Esophagus muscularis mucosa (tissue), 4 donors: ENCODE results near the gene HDGFL2. TPM values are rescaled to one million over a fixed set of nuclear protein-coding genes. Genes with fewer than 3 reads are reported as not detected.

Experiments
- DNase-seq: peaks from one replicate; pipeline ENCODE4 v3.0.0-alpha.2; 2017; ENCODE audit errors: extremely low spot score
- H3K27ac ChIP-seq, 4 donors: fragments of 200-600 bp; sonication (generic); replicated peaks in 1 of 4; 1 replicate in 3 of 4; 2 replicates in 1 of 4; pipeline ENCODE4 v1.5.1; 2016 to 2019; ENCODE audit warnings: mild to moderate bottlenecking in 1 of 4
- H3K27me3 ChIP-seq, 4 donors: fragments of 200-600 bp; sonication (generic); one replicate each; pipeline versions ENCODE4 v1.5.1 to v1.6.0; 2016 to 2019
- H3K36me3 ChIP-seq, 4 donors: fragments of 200-600 bp; sonication (generic); one replicate each; pipeline ENCODE4 v1.5.1; 2016 to 2019
- H3K4me1 ChIP-seq, 4 donors: fragments of 200-600 bp; sonication (generic); one replicate each; pipeline ENCODE4 v1.5.1; 2016 to 2019
- H3K4me3 ChIP-seq, 4 donors: fragments of 200-600 bp; sonication (generic); 1 replicate in 2 of 4; 2 replicates in 2 of 4; pipeline ENCODE4 v1.5.1; 2016 to 2019; ENCODE audit warnings: mild to moderate bottlenecking in 4 of 4, moderate library complexity in 1 of 4
- H3K9me3 ChIP-seq, 4 donors: fragments of 200-600 bp; sonication (generic); 1 replicate in 3 of 4; 2 replicates in 1 of 4; pipeline ENCODE4 v1.5.1; 2016 to 2019
- EP300 ChIP-seq: sonication (generic); formaldehyde crosslinking; IDR thresholded peaks from one replicate; pipeline ENCODE4 v1.6.1; 2017; ENCODE audit warnings: antibody characterized with exemption
- POLR2A ChIP-seq: fragments of 450-650 bp; IDR thresholded peaks from one replicate; pipeline ENCODE4 v1.6.1; 2017; ENCODE audit warnings: antibody characterized with exemption, moderate library complexity, mild to moderate bottlenecking, low read depth
- POLR2AphosphoS5 ChIP-seq, 2 donors: sonication (generic); formaldehyde crosslinking; IDR thresholded peaks; one replicate each; pipeline ENCODE4 v1.6.1; 2017; ENCODE audit warnings: antibody characterized with exemption in 2 of 2
- WGBS: methylation state at CpG from one replicate; pipeline ENCODE4 v1.1.5; 2018; 5-methylcytosine and 5-hydroxymethylcytosine counted together
- intact Hi-C: fragments of 100-400 bp; cut with DNase I; formaldehyde crosslinking; loops from one replicate; pipeline ENCODE4 v1.15.1; 2023
- total RNA-seq, 4 donors: library from RNA; depleted of rRNA; stranded (reverse); fragments of >200 nt; gene quantifications; one replicate each; pipeline versions ENCODE4 v1.1.0 to v1.2.1, GENCODE V29; 2016
- TF ChIP-seq, protein P1 (sequence below), 3 experiments: fragments of 200-600 bp in 2 of 3; fragments of 450-650 bp in 1 of 3; sonication (generic) in 2 of 3; IDR thresholded peaks; one replicate each; pipeline ENCODE4 v1.5.1; 2017 to 2019; ENCODE audit warnings: antibody characterized with exemption in 3 of 3, mild to moderate bottlenecking in 2 of 3, moderate library complexity in 1 of 3

Gene HDGFL2
- total RNA-seq, 4 donors from 2014 or later = 30.5 to 72.3 (median 45.5) TPM

DNA sequence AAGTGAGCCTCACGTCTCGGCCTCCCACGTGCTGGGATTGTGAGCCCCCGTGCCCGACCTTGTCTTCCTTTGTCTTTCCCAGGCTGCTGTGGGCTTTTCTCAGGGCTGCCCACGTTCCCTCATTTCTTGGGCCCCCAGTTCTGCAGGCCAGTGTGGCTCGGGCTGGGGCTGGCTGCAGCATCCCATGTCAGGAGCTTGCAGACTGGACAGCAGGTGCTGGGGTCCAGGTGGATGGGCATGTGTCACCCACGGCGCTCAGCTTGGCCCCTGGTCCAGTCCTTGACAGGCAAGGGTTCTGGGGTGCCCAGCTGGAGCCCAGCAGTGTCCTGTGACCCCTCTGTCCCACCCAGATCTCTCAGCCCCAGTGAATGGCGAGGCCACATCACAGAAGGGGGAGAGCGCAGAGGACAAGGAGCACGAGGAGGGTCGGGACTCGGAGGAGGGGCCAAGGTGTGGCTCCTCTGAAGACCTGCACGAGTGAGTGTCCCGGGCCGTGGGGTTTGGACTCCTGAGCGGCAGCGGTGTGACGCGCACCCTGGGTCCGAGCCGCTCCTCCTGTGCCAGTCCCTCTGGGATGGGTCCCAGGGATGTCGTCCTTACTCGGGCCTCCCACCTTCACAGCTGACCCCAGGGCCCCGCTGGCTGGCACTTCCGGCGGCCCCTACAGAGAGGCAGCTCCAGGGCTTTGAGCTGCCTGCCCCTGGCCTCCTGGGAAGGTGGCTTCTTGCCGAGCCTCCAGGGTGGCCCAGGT is 28.9 kb downstream of the HDGFL2 start:
- H3K4me1 ChIP-seq = peaks cover 0 to 44% (median 21%) of the 10 kb centered on the region in 4 donors
- H3K36me3 ChIP-seq = peaks cover 64 to 100% (median 98%) of the 10 kb centered on the region in 4 donors
- no peaks in the 10 kb centered on the region for H3K27me3 ChIP-seq
- no peak for DNase-seq
- intact Hi-C loops = no loop called here
- peak overlapping the region in 2 of 4 donors; percentile 41 to 65 for H3K27ac ChIP-seq
- 88% methylated on average over 24 of the region's 29 CpGs for WGBS
- no peak overlapping the region for H3K4me3 ChIP-seq
- TF ChIP-seq EP300 (no peak), POLR2AphosphoS5 (IDR thresholded peaks at IDR 0.05) (no peak), POLR2A (no peak)
- TF ChIP-seq, protein P1, sequence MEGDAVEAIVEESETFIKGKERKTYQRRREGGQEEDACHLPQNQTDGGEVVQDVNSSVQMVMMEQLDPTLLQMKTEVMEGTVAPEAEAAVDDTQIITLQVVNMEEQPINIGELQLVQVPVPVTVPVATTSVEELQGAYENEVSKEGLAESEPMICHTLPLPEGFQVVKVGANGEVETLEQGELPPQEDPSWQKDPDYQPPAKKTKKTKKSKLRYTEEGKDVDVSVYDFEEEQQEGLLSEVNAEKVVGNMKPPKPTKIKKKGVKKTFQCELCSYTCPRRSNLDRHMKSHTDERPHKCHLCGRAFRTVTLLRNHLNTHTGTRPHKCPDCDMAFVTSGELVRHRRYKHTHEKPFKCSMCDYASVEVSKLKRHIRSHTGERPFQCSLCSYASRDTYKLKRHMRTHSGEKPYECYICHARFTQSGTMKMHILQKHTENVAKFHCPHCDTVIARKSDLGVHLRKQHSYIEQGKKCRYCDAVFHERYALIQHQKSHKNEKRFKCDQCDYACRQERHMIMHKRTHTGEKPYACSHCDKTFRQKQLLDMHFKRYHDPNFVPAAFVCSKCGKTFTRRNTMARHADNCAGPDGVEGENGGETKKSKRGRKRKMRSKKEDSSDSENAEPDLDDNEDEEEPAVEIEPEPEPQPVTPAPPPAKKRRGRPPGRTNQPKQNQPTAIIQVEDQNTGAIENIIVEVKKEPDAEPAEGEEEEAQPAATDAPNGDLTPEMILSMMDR (IDR thresholded peaks at IDR 0.05) = no peak
- H3K9me3 ChIP-seq = no peaks in the 10 kb centered on the region

DNA sequence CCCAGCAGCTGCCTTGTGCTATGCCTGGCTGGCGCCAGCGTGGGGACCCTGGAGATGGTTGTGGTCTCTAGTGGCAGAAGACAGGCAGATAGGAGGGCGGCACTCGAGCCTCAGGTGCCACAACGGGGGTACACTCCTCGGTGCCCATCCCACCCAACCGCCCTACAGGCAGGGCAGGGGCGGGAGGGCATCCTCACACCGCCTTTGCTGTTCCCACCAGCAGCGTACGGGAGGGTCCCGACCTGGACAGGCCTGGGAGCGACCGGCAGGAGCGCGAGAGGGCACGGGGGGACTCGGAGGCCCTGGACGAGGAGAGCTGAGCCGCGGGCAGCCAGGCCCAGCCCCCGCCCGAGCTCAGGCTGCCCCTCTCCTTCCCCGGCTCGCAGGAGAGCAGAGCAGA is 29.6 kb downstream of the HDGFL2 start:
- intact Hi-C loops = no loop called here

DNA sequence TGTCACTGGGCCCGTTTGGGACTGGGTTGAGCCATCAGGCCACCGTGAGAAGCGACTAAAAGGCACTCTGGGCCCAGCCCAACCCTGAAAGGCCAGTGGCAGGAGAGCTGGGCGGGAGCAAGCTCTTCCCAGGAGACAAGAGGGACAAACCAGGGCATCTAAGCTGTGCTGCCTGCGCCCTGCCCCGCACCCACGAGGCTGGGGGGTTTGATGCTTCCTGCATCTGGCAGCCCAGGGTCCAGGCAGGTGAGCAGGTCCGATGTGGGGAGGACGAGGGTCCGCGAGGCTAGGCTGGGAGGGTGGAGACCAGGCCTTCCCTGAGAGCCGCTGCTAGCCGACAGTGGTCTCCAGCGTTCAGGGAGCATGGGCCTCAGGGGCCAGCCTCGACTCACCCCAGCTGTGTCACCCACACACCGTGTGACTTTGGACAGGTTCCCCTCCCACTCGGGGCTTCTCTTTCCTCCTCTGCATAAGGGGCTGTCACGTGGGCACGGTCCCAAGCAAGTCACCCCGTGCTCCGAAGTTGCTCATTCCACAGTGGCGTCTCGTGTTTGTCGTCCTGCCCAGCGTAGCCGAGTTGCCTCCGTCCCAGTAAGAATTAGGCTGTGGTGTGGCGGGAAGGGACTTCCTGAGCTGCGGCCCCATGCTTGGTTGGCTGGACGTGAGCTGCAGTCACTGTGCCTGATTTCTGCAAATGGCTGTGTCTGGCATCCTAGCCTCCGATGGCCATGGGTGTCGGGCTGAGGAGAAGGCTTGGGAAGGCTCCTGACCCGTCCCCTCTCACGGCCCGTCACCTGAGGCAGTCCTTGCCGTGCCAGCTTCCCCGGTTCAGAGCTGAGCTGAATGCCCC is 30.4 kb downstream of the HDGFL2 start:
- DNase-seq = no peak
- H3K9me3 ChIP-seq = no peaks in the 10 kb centered on the region
- 76% methylated on average over 24 of the region's 37 CpGs for WGBS
- H3K27me3 ChIP-seq = no peaks in the 10 kb centered on the region
- H3K27ac ChIP-seq = peak overlapping the region; percentile 27 to 65 (median 44)
- no peak for TF ChIP-seq EP300
- TF ChIP-seq POLR2A = no peak
- TF ChIP-seq POLR2AphosphoS5 (IDR thresholded peaks at IDR 0.05) = no peak
- H3K4me3 ChIP-seq = no peak overlapping the region
- peaks cover 50 to 100% (median 98%) of the 10 kb centered on the region in 4 donors for H3K36me3 ChIP-seq
- intact Hi-C loops = no loop called here
- H3K4me1 ChIP-seq = peaks cover 0 to 59% (median 29%) of the 10 kb centered on the region in 4 donors

More for the DNA sequence above, 29.6 kb downstream of the HDGFL2 start:
- no peaks in the 10 kb centered on the region for H3K27me3 ChIP-seq
- no peak overlapping the region for H3K4me3 ChIP-seq
- peaks cover 0 to 51% (median 23%) of the 10 kb centered on the region in 4 donors for H3K4me1 ChIP-seq
- WGBS = 78% methylated on average over 16 of the region's 25 CpGs
- no peak for DNase-seq
- no peaks in the 10 kb centered on the region for H3K9me3 ChIP-seq
- TF ChIP-seq EP300 (no peak), POLR2A (no peak), POLR2AphosphoS5 (IDR thresholded peaks at IDR 0.05) (no peak)
- TF ChIP-seq, protein P1 (IDR thresholded peaks at IDR 0.05) = no peak
- H3K27ac ChIP-seq = peak overlapping the region in 2 of 4 donors; percentile 41 to 65
- peaks cover 58 to 100% (median 98%) of the 10 kb centered on the region in 4 donors for H3K36me3 ChIP-seq

DNA sequence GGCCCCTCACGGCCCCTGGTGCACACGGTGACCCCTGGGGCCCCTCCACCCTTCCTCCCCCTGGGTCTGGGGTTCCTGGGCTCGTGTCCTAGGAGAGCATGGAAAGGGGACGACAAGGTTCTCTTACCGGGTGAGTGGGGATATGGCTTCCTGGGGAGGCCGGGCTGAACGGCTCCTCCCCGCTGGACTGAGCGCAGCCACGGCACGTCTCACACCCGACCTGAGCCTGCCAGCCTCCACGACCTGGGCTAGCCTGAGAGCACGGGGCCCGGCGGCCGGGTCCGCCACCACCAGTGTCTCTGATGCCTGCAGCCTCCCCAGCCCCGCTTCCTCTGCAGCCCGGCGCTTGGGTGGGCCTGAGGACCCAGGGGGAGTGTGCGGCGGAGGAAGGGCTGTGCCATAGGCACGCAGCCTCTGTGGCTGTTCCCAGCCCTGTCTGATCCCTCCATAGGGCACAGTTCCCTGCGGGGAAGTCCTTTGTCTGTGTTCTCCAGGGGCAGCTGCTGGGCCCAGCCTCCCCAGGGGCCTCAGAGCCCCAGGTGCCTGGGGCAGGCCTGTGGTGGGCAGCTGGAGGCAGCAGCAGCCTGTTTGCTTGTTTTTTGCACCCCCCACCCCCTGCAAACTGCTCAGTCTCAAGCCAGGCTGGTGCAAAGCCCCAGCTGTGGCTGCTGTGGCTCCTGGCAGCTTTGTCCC is 31.2 kb downstream of the HDGFL2 start:
- no peak for DNase-seq
- H3K27ac ChIP-seq = peak overlapping the region in 3 of 4 donors; percentile 27 to 65 (median 41)
- TF ChIP-seq POLR2A (no peak), EP300 (no peak), POLR2AphosphoS5 (IDR thresholded peaks at IDR 0.05) (no peak)
- TF ChIP-seq, protein P1 (IDR thresholded peaks at IDR 0.05) = no peak
- H3K4me3 ChIP-seq = no peak overlapping the region
- 91% methylated on average over 6 of the region's 25 CpGs for WGBS
- H3K9me3 ChIP-seq = no peaks in the 10 kb centered on the region
- H3K27me3 ChIP-seq = no peaks in the 10 kb centered on the region
- H3K4me1 ChIP-seq = peaks cover 0 to 67% (median 36%) of the 10 kb centered on the region in 4 donors
- intact Hi-C loops = no loop called here
- peaks cover 44 to 99% (median 98%) of the 10 kb centered on the region in 4 donors for H3K36me3 ChIP-seq
